ENCODE results near the gene PREX1. TPM values are rescaled to one million over a fixed set of nuclear protein-coding genes. Genes with fewer than 3 reads are reported as not detected.

The PREX1 gene
- total RNA-seq, 1 donor from 2014 or later: 66.0 TPM

GRCh38 chr20:48717680-48718223, 110.0 kb downstream of the PREX1 start:
- no peak for TF ChIP-seq CTCF (IDR thresholded peaks at IDR 0.05)
- no peak for ATAC-seq
- DNase-seq: no peak
- no peaks in the 10 kb centered on the region for H3K36me3 ChIP-seq
- H3K4me3 ChIP-seq: no peak overlapping the region
- intact Hi-C loops (cut with DNase I): no loop called here
- no peaks in the 10 kb centered on the region for H3K27me3 ChIP-seq
- H3K4me1 ChIP-seq: peaks cover 38% of the 10 kb centered on the region
- peak overlapping the region; percentile 7 for H3K27ac ChIP-seq
- H3K9me3 ChIP-seq: no peaks in the 10 kb centered on the region

GRCh38 chr20:48717095-48717672, 110.6 kb downstream of the PREX1 start:
- Histone ChIP-seq H3K36me3 (no peaks in the 10 kb centered on the region), H3K27me3 (no peaks in the 10 kb centered on the region), H3K9me3 (no peaks in the 10 kb centered on the region), H3K27ac (no peak overlapping the region), H3K4me1 (peaks cover 32% of the 10 kb centered on the region), H3K4me3 (no peak overlapping the region)
- no peak for TF ChIP-seq CTCF (IDR thresholded peaks at IDR 0.05)
- intact Hi-C loops (cut with DNase I): no loop called here
- ATAC-seq: no peak
- DNase-seq: no peak

- H3K27ac ChIP-seq: peak overlapping the region; percentile 32
- TF ChIP-seq CTCF (IDR thresholded peaks at IDR 0.05): no peak
- H3K4me1 ChIP-seq: peaks cover 26% of the 10 kb centered on the region
- ATAC-seq (no peak), DNase-seq (no peak)
- H3K27me3 ChIP-seq: no peaks in the 10 kb centered on the region
- H3K4me3 ChIP-seq: no peak overlapping the region
- H3K9me3 ChIP-seq: no peaks in the 10 kb centered on the region
- intact Hi-C loops (cut with DNase I): no loop called here
- H3K36me3 ChIP-seq: no peaks in the 10 kb centered on the region
Observed at GRCh38 chr20:48716541-48716940, 111.3 kb downstream of the PREX1 start.

GRCh38 chr20:48716086-48716485, 111.7 kb downstream of the PREX1 start:
- Histone ChIP-seq H3K4me3 (no peak overlapping the region), H3K4me1 (peaks cover 21% of the 10 kb centered on the region), H3K36me3 (no peaks in the 10 kb centered on the region), H3K27me3 (no peaks in the 10 kb centered on the region), H3K27ac (peak overlapping the region; percentile 32), H3K9me3 (no peaks in the 10 kb centered on the region)
- no peak for TF ChIP-seq CTCF (IDR thresholded peaks at IDR 0.05)
- no peak for DNase-seq
- intact Hi-C loops (cut with DNase I): no loop called here
- no peak for ATAC-seq

GRCh38 chr20:48714764-48715163, 113.0 kb downstream of the PREX1 start:
- Histone ChIP-seq H3K4me1 (peaks cover 21% of the 10 kb centered on the region), H3K27ac (no peak overlapping the region), H3K36me3 (no peaks in the 10 kb centered on the region), H3K4me3 (no peak overlapping the region), H3K9me3 (no peaks in the 10 kb centered on the region), H3K27me3 (no peaks in the 10 kb centered on the region)
- ATAC-seq: no peak
- intact Hi-C loops (cut with DNase I): no loop called here
- TF ChIP-seq CTCF (IDR thresholded peaks at IDR 0.05): no peak
- DNase-seq: no peak

All from upper lobe of right lung (tissue), 1 donor.